GM11168 (cell line): ENCODE data around the gene ABCA4.
"Not testable (repeated sequence)": the region's sequence is repeated elsewhere in the genome, so short reads cannot be mapped to it uniquely, and the experiment has no call there.

Source experiments
- in situ Hi-C: fragments of 300-500 bp; cut with MboI; formaldehyde crosslinking; loops from one replicate; pipeline ENCODE4 v1.12.0; 2022; ENCODE audit warnings: low sequenced_read_pairs; ENCODE audit not compliant: unreplicated experiment

The ABCA4 gene

GRCh38 chr1:93964777-93965200, 156.2 kb downstream of the ABCA4 start:
- in situ Hi-C loops: no loop called here

GRCh38 chr1:93964096-93964776, 156.7 kb downstream of the ABCA4 start:
- in situ Hi-C loops: no loop called here

GRCh38 chr1:93963585-93963984, 157.4 kb downstream of the ABCA4 start:
- in situ Hi-C loops: no loop called here

GRCh38 chr1:93961906-93962305, 159.0 kb downstream of the ABCA4 start:
- in situ Hi-C loops: no loop called here

GRCh38 chr1:93961443-93961842, 159.5 kb downstream of the ABCA4 start:
- in situ Hi-C loops: no loop called here

GRCh38 chr1:93960641-93961147, 160.3 kb downstream of the ABCA4 start:
- in situ Hi-C loops: no loop called here

GRCh38 chr1:93959413-93959812, 161.5 kb downstream of the ABCA4 start:
- in situ Hi-C loops: no loop called here

- in situ Hi-C loops: no loop called here
Observed at GRCh38 chr1:93958726-93959100, 162.2 kb downstream of the ABCA4 start.

- in situ Hi-C loops: no loop called here
Observed at GRCh38 chr1:93958032-93958725, 162.8 kb downstream of the ABCA4 start.

- in situ Hi-C loops: no loop called here
Observed at GRCh38 chr1:93955765-93956164, 165.2 kb downstream of the ABCA4 start.

- in situ Hi-C loops: not testable (repeated sequence)
Observed at GRCh38 chr1:93947002-93947686, 173.8 kb downstream of the ABCA4 start.
